ENCODE results near the gene HCFC1R1. TPM values are rescaled to one million over a fixed set of nuclear protein-coding genes. Genes with fewer than 3 reads are reported as not detected.

HCFC1R1 gene
- total RNA-seq, 2 experiments from 2014 or later: 24.2 to 24.8 TPM

DNA sequence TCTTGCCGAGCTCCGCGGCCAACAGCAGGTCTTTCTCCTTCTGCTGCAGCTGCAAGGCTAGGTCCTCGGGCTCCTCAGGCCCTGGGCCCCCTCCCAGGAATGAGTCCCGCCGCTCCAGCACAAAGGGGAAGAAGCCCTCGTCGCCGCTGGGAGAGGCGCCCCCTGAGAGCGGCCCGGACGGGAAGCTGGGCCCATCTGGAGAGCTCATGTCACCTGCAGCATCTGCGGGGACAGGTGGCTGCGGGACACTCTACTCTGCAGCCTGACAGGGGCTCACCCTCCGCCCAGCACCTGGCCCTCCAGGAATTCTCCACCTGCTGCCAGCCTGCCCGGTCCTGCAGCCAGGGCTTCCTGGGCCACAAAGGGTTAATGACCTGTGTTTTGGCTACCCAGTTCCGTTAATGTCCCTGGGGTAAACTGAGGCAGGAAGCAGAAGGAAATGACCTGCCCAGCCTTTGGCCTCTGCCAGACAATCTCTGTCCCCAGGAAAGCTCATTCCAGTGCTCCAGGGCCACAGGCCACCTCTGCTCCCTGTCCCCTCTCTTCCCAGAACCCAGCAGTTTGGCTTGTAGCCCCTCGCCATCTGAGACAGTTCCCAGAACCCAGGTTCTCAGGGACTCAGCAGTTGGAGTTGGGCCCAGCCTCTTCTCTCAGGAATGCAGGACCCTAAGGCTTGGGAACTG is 11.7 kb upstream of the HCFC1R1 start:
- peaks cover 11% of the 10 kb centered on the region for H3K4me1 Mint-ChIP-seq (ENCODE audit: low read depth)
- intact Hi-C loops (cut with micrococcal nuclease): no loop called here
- H3K4me3 Mint-ChIP-seq: no peak overlapping the region
- ChIA-PET CTCF (interaction anchor here (0.9 to 10.2 kb wide), 10 partner anchors 9 to 114 kb away, joined by 3 to 135 read pairs (median 6); partner anchors contain the start of genes CLDN6, HCFC1R1, THOC6 and TNFRSF12A), POLR2A (interaction anchor here (0.6 to 1.9 kb wide), 4 partner anchors 11 to 23 kb away, joined by 3 to 9 read pairs (median 4); no protein-coding TSS in a partner anchor)
- TF ChIP-seq, protein P1, sequence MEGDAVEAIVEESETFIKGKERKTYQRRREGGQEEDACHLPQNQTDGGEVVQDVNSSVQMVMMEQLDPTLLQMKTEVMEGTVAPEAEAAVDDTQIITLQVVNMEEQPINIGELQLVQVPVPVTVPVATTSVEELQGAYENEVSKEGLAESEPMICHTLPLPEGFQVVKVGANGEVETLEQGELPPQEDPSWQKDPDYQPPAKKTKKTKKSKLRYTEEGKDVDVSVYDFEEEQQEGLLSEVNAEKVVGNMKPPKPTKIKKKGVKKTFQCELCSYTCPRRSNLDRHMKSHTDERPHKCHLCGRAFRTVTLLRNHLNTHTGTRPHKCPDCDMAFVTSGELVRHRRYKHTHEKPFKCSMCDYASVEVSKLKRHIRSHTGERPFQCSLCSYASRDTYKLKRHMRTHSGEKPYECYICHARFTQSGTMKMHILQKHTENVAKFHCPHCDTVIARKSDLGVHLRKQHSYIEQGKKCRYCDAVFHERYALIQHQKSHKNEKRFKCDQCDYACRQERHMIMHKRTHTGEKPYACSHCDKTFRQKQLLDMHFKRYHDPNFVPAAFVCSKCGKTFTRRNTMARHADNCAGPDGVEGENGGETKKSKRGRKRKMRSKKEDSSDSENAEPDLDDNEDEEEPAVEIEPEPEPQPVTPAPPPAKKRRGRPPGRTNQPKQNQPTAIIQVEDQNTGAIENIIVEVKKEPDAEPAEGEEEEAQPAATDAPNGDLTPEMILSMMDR (IDR thresholded peaks at IDR 0.05): no peak
- no peaks in the 10 kb centered on the region for H3K36me3 Mint-ChIP-seq (ENCODE audit: low read depth)
- peaks cover 73% of the 10 kb centered on the region for H3K27me3 Mint-ChIP-seq
- no peak for DNase-seq
- no peak for ATAC-seq
- H3K9me3 Mint-ChIP-seq: no peaks in the 10 kb centered on the region
- no peak overlapping the region for H3K27ac Mint-ChIP-seq

DNA sequence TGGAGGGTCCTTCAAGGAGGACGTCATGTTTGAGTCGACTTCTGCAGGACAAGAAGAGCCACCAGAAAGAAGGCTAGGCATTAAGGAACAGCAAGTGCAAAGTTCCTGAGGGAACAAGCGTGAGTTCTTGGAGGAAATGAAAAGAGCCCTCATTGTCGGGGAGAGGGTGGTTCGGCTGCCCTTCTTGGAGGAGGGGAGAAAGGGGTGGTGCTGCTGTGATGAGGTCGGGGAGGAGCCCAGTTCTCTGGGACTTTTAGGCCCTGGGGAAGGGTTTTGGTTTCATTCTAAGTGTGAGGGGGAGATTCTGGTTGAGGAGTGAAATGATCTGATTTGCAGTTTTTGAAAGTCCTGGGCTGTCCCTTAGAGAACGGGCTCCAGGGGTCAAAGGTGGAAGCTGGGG is 8.9 kb upstream of the HCFC1R1 start:
- POLR2A ChIA-PET: interaction anchor here (1.7 kb wide), 1 partner anchor 10 kb away, joined by 4 read pairs; no protein-coding TSS in a partner anchor
- no peaks in the 10 kb centered on the region for H3K36me3 Mint-ChIP-seq (ENCODE audit: low read depth)
- peaks cover 65% of the 10 kb centered on the region for H3K27me3 Mint-ChIP-seq
- H3K4me1 Mint-ChIP-seq (ENCODE audit: low read depth): peaks cover 31% of the 10 kb centered on the region
- CTCF ChIA-PET: interaction anchor here (1.2 to 10.2 kb wide), 17 partner anchors 7 to 136 kb away, joined by 4 to 135 read pairs (median 12); partner anchors contain the start of genes CLDN6, HCFC1R1, THOC6 and TNFRSF12A
- ATAC-seq (no peak), DNase-seq (no peak)
- intact Hi-C loops (cut with micrococcal nuclease): no loop called here
- no peak overlapping the region for H3K27ac Mint-ChIP-seq
- H3K4me3 Mint-ChIP-seq: no peak overlapping the region
- H3K9me3 Mint-ChIP-seq: no peaks in the 10 kb centered on the region
- TF ChIP-seq, protein P1 (IDR thresholded peaks at IDR 0.05): no peak

DNA sequence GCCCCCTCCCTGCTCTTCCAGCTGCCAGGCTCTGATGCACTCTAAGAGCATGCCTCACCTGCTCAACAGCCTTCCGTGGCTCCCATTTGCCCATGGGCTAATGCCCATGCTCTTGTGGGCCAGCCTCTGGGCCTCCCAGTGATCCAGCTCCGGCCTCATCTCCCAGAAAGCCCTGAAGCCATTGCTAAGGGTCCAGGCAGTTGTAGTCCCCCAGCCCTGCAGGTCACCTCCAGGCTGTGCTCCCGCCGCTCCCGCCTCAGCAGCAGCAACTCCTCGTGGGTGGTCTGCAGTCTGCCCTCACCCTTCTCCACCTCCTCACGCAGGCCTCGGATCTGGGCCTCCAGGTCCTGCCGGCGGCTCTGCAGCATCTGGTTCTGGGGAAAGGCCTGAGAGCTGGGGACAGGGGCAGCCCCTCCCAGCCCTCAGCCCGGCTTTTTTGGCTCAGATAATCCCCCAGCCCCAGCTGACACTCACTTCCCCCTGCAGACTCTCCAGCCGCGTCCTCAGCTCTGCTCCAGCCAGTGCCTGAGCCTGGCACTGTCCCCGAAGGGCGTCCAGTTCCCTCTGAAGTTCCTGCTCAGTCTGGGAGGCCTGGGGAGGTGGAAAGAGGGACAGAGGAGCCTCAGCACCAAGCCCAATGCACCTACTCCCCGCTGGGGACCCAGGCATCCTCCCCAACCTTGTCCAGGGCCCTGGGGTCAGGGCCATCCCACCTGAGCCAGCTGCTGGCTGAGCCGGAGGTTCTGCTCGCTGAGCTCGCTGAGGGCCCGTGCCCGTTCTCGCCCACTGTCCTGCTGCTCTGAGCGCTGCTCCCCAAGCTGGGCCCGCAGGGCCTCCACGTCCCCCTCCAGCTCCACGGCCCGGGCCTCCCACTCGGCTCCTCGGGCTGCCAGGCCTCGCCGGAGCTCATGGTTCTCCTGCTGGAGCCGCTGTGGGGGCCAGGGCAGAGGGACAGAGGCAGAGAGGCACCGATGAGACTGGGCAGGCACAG is 6.8 kb upstream of the HCFC1R1 start:
- TF ChIP-seq, protein P1 (IDR thresholded peaks at IDR 0.05): no peak
- H3K36me3 Mint-ChIP-seq (ENCODE audit: low read depth): peaks cover 12% of the 10 kb centered on the region
- no peak overlapping the region for H3K27ac Mint-ChIP-seq
- ATAC-seq (no peak), DNase-seq (no peak)
- ChIA-PET CTCF (interaction anchor here (0.8 to 10.2 kb wide), 32 partner anchors 10 to 473 kb away, joined by 3 to 135 read pairs (median 7); partner anchors contain the start of genes CLDN6, CLDN9, HCFC1R1 and PKMYT1), POLR2A (interaction anchor here (0.7 to 2.1 kb wide), 7 partner anchors 9 to 99 kb away, joined by 3 to 8 read pairs (median 4); partner anchors contain the start of gene PAQR4)
- intact Hi-C loops (cut with micrococcal nuclease): no loop called here
- H3K27me3 Mint-ChIP-seq: peaks cover 52% of the 10 kb centered on the region
- peak overlapping the region; percentile 66 for H3K4me3 Mint-ChIP-seq
- H3K4me1 Mint-ChIP-seq (ENCODE audit: low read depth): peaks cover 24% of the 10 kb centered on the region
- no peaks in the 10 kb centered on the region for H3K9me3 Mint-ChIP-seq

DNA sequence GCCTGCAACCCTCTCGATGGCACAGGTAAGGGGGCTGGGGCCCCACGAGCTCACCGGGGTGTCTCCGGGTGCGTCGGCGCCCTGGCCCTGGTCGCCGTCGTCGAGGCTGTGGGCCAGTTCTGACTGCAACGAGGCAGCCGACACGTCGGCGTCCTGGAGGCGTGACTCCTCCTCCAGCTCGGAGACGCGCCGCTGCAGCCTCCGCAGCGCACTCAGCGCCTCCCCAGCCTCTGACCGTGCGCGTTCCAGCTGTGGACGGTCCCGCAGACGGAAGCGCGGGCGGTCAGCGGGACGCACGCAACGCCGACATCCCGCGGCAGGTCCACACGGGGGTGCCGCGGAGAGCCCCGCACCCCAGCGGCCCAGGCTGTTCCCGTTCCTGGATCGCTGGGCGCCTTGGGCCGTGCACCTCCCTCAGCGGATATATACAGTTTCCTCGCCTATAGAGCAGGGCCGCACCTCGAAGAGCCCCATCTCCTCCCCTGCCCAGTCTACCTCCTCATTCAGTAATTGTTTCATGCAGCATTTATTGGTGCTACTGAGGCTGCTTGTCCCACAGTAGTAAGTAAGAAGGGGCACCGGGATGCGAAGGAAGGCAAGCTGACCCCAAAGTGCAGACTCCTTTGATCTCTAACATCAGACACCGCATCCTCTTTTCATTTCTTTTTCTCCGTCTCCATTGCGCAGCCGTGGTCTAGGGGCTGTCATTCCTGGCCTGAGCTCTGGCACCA is 5.9 kb upstream of the HCFC1R1 start:
- Mint-ChIP-seq H3K27ac (no peak overlapping the region), H3K36me3 (ENCODE audit: low read depth) (peaks cover 12% of the 10 kb centered on the region), H3K27me3 (peaks cover 44% of the 10 kb centered on the region), H3K9me3 (no peaks in the 10 kb centered on the region), H3K4me3 (peak overlapping the region; percentile 66), H3K4me1 (ENCODE audit: low read depth) (peaks cover 27% of the 10 kb centered on the region)
- TF ChIP-seq, protein P1 (IDR thresholded peaks at IDR 0.05): no peak
- intact Hi-C loops (cut with micrococcal nuclease): no loop called here
- ATAC-seq (peak; percentile 60), DNase-seq (peak; percentile 79)
- CTCF ChIA-PET: interaction anchor here (0.9 to 10.2 kb wide), 19 partner anchors 9 to 247 kb away, joined by 3 to 135 read pairs (median 9); partner anchors contain the start of genes CLDN6, HCFC1R1, THOC6 and TNFRSF12A
- POLR2A ChIA-PET: interaction anchor here (0.9 to 2.1 kb wide), 5 partner anchors 9 to 95 kb away, joined by 3 to 6 read pairs (median 4); partner anchors contain the start of gene TNFRSF12A
